Endothelial cell of umbilical vein (primary cell): ENCODE data around the gene FAM53B. TPM values are rescaled to one million over a fixed set of nuclear protein-coding genes. Genes with fewer than 3 reads are reported as not detected.

Experiments
- BruUV-seq: library from RNA; stranded (reverse); fragments of 400-500 nt; replicated peaks from 2 replicates; lab custom pipeline; 2021; lab: Mats Ljungman, UMichigan
- CTCF ChIA-PET: fragments of 300-600, 350-600 bp; sonication (Branson Sonifier 250); formaldehyde crosslinking; loops from one replicate; lab custom pipeline; 2021; ENCODE audit warnings: antibody characterized with exemption, inconsistent platforms; lab: Charles Lee
- POLR2A ChIA-PET: fragments of 300-600, 350-600 bp; sonication (Branson Sonifier 250); formaldehyde crosslinking; loops from one replicate; lab custom pipeline; 2021; ENCODE audit warnings: antibody characterized with exemption, inconsistent platforms; lab: Charles Lee
- DNase-seq: peaks from one replicate; pipeline ENCODE4 v3.0.0-alpha.2; 2011; ENCODE audit warnings: low read depth, low spot score
- FAIRE-seq: peaks from 2 replicates; lab custom pipeline; 2011; peaks lifted over from hg19 to GRCh38; lab: Jason Lieb, UNC
- H2AFZ ChIP-seq: 2 replicates; pipeline ENCODE4 v1.6.0; 2012; ENCODE audit warnings: low read depth, low read length, control low read depth, inconsistent platforms
- H3K27ac ChIP-seq: 2 replicates; pipeline ENCODE4 v1.5.1; 2011; ENCODE audit warnings: low read depth, mild to moderate bottlenecking, control low read depth, low read length, moderate library complexity; ENCODE audit not compliant: insufficient read depth
- H3K27me3 ChIP-seq, 2 experiments: 2 replicates each; pipeline versions ENCODE4 v1.6.0 to v1.6.1; 2011; ENCODE audit warnings: low read length in 2 of 2, mixed read lengths in 1 of 2; ENCODE audit not compliant: control insufficient read depth in 2 of 2, insufficient read depth in 2 of 2
- H3K36me3 ChIP-seq, 2 experiments: 2 replicates in 1 of 2; 3 replicates in 1 of 2; pipeline ENCODE4 v1.5.1; 2011; ENCODE audit warnings: low read length in 2 of 2, mild to moderate bottlenecking in 1 of 2, moderate library complexity in 1 of 2; ENCODE audit not compliant: control insufficient read depth in 2 of 2, insufficient read depth in 2 of 2; ENCODE audit errors: extremely low read depth in 1 of 2
- H3K4me1 ChIP-seq: 3 replicates; pipeline ENCODE4 v1.5.1; 2011; ENCODE audit warnings: mild to moderate bottlenecking, low read length; ENCODE audit not compliant: control insufficient read depth, insufficient read depth; ENCODE audit errors: extremely low read depth
- H3K4me2 ChIP-seq: 2 replicates; pipeline ENCODE4 v1.6.1; 2011; ENCODE audit warnings: low read length, control low read depth, mixed read lengths; ENCODE audit not compliant: insufficient read depth
- H3K4me3 ChIP-seq, 3 experiments: fragments of 200-600 bp in 1 of 3; sonication (generic), shearing (Covaris generic) in 1 of 3; replicated peaks in 1 of 3; 2 replicates each; pipeline ENCODE4 v1.5.1; 2011 to 2016; ENCODE audit warnings: control low read depth in 3 of 3, low read length in 3 of 3, mild to moderate bottlenecking in 2 of 3, inconsistent platforms in 1 of 3, low read depth in 1 of 3, moderate library complexity in 1 of 3; ENCODE audit not compliant: insufficient read depth in 1 of 3
- H3K79me2 ChIP-seq: 2 replicates; pipeline ENCODE4 v1.6.0; 2012; ENCODE audit warnings: low read length, inconsistent platforms; ENCODE audit not compliant: control insufficient read depth, insufficient read depth
- H3K9ac ChIP-seq: replicated peaks from 2 replicates; pipeline ENCODE3; 2011; ENCODE audit warnings: low read length, control low read depth; ENCODE audit not compliant: insufficient read depth; ENCODE audit errors: extremely low read depth
- H3K9me1 ChIP-seq: replicated peaks from 3 replicates; pipeline ENCODE4 v1.6.0; 2011; ENCODE audit warnings: mild to moderate bottlenecking, low read length; ENCODE audit not compliant: control insufficient read depth, insufficient read depth; ENCODE audit errors: extremely low read depth
- H3K9me3 ChIP-seq: replicated peaks from 2 replicates; pipeline ENCODE4 v1.5.1; 2012; ENCODE audit warnings: low read length, inconsistent platforms; ENCODE audit not compliant: control insufficient read depth, insufficient read depth
- H4K20me1 ChIP-seq: replicated peaks from 2 replicates; pipeline ENCODE3; 2011; ENCODE audit warnings: mild to moderate bottlenecking, low read length; ENCODE audit not compliant: control insufficient read depth, insufficient read depth; ENCODE audit errors: extremely low read depth
- EZH2 ChIP-seq: IDR thresholded peaks from 2 replicates; pipeline ENCODE4 v1.6.1; 2012; ENCODE audit warnings: borderline replicate concordance, low read depth, mild to moderate bottlenecking, moderate library complexity, low read length, inconsistent platforms; ENCODE audit not compliant: severe bottlenecking
- FOS ChIP-seq: IDR thresholded peaks from 2 replicates; pipeline ENCODE4 v1.6.1; 2011; ENCODE audit warnings: mild to moderate bottlenecking, low read length, moderate library complexity, borderline replicate concordance; ENCODE audit not compliant: insufficient read depth
- GATA2 ChIP-seq: IDR thresholded peaks from 2 replicates; pipeline ENCODE4 v1.7.0; 2011; ENCODE audit warnings: low read depth, mild to moderate bottlenecking, moderate library complexity, mixed read lengths, low read length; ENCODE audit not compliant: insufficient read length, insufficient read depth
- JUN ChIP-seq: IDR thresholded peaks from 2 replicates; pipeline ENCODE4 v1.6.1; 2011; ENCODE audit warnings: borderline replicate concordance, low read depth; ENCODE audit not compliant: insufficient read length, insufficient read depth
- MYC ChIP-seq: IDR thresholded peaks from one replicate; pipeline ENCODE4 v1.6.1; 2011; ENCODE audit warnings: mild to moderate bottlenecking, low read depth, low read length
- POLR2AphosphoS5 ChIP-seq: IDR thresholded peaks from 2 replicates; pipeline ENCODE4 v1.6.1; 2012; ENCODE audit warnings: low read depth, mild to moderate bottlenecking, control low read depth, low read length, moderate library complexity; ENCODE audit not compliant: insufficient read depth
- dilution Hi-C: fragments of 300-500 bp; cut with MboI; formaldehyde crosslinking; loops from one replicate; pipeline ENCODE4 v1.15.0; 2019; ENCODE audit warnings: low sequenced_read_pairs; ENCODE audit not compliant: extremely low pct_ligation_motif_present
- intact Hi-C: fragments of 100-400 bp; cut with micrococcal nuclease; formaldehyde crosslinking; loops from one replicate; pipeline ENCODE4 v1.10.0; 2022
- polyA plus RNA-seq, 4 experiments: library from polyadenylated mRNA; depleted of rRNA in 3 of 4; stranded (reverse) in 3 of 4; unstranded in 1 of 4; fragments of >200 nt; gene quantifications; 2 replicates each; pipeline versions ENCODE4 v1.2.1 to v1.2.3, GENCODE V29; 2011 to 2012; ENCODE audit warnings: missing spikeins in 1 of 4
- total RNA-seq: library from RNA; stranded (reverse); gene quantifications from 2 replicates; pipeline ENCODE4 v1.2.3, GENCODE V29; 2021
- TF ChIP-seq, protein P1 (sequence below), 2 donors: IDR thresholded peaks; 1 replicate in 1 of 2; 2 replicates in 1 of 2; pipeline ENCODE4 v1.5.1; 2011; ENCODE audit warnings: low read length in 2 of 2, mild to moderate bottlenecking in 2 of 2, moderate library complexity in 2 of 2, control low read depth in 1 of 2, inconsistent platforms in 1 of 2, low read depth in 1 of 2; ENCODE audit not compliant: insufficient read depth in 1 of 2; ENCODE audit errors: extremely low read depth in 1 of 2
- TF ChIP-seq, protein P2 (sequence below): IDR thresholded peaks from 2 replicates; pipeline ENCODE4 v1.6.1; 2011; ENCODE audit not compliant: insufficient read depth, insufficient read length

FAM53B gene
- total and polyA plus RNA-seq, 2 donors (not counting 3 experiments of a cell fraction or from before 2014, with no cell fraction given), result 8.5 to 21.1 TPM

DNA sequence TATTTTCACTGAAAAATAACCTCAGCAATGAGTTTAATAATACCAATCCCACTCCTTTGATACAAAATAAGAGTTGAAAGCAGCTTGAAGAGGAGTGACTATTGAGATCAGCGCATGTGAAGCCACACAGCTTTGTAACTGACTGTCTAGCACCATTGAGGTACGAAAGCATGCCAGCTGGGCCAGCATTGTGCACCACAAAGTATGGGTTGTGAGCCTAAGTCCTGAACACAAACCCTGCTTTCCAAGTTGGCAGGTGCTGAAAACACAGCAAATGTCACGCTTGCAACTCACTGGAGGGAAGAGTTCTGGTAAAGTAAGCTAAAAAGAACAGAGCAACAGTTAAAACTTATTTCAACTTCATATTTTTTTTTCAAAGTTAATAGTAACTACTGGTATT is 4.0 kb upstream of the FAM53B start:
- intact Hi-C loops, result loop anchor here (5.0 kb wide), 1 partner anchor 346 kb away; no protein-coding TSS in a partner anchor
- no peaks in the 10 kb centered on the region for H3K27me3 ChIP-seq
- H3K27ac ChIP-seq, result no peak overlapping the region
- no peak for TF ChIP-seq POLR2AphosphoS5
- TF ChIP-seq, protein P1, sequence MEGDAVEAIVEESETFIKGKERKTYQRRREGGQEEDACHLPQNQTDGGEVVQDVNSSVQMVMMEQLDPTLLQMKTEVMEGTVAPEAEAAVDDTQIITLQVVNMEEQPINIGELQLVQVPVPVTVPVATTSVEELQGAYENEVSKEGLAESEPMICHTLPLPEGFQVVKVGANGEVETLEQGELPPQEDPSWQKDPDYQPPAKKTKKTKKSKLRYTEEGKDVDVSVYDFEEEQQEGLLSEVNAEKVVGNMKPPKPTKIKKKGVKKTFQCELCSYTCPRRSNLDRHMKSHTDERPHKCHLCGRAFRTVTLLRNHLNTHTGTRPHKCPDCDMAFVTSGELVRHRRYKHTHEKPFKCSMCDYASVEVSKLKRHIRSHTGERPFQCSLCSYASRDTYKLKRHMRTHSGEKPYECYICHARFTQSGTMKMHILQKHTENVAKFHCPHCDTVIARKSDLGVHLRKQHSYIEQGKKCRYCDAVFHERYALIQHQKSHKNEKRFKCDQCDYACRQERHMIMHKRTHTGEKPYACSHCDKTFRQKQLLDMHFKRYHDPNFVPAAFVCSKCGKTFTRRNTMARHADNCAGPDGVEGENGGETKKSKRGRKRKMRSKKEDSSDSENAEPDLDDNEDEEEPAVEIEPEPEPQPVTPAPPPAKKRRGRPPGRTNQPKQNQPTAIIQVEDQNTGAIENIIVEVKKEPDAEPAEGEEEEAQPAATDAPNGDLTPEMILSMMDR (IDR thresholded peaks at IDR 0.05; ENCODE audit: extremely low read depth in 1 of 2, insufficient read depth in 1 of 2, low read depth in 1 of 2, low read length in 2 of 2), result no peak
- TF ChIP-seq EZH2, result no peak
- TF ChIP-seq FOS, result no peak
- no peak overlapping the region for H3K9ac ChIP-seq
- no peak overlapping the region for H3K4me3 ChIP-seq
- H3K79me2 ChIP-seq, result no peaks in the 10 kb centered on the region
- DNase-seq, result no peak
- ChIA-PET CTCF (interaction anchor here (1.6 to 6.8 kb wide), 4 partner anchors 13 to 217 kb away, joined by 4 to 218 read pairs (median 48); no protein-coding TSS in a partner anchor), POLR2A (no interaction called here)
- dilution Hi-C loops, result no loop called here
- no peak overlapping the region for H3K4me2 ChIP-seq
- H3K9me1 ChIP-seq, result no peaks in the 10 kb centered on the region
- no peaks in the 10 kb centered on the region for H3K9me3 ChIP-seq
- no peak overlapping the region for H2AFZ ChIP-seq
- H4K20me1 ChIP-seq, result no peaks in the 10 kb centered on the region
- H3K36me3 ChIP-seq, result no peaks in the 10 kb centered on the region
- no peak for FAIRE-seq
- BruUV-seq, result no TSS peak
- peaks cover 9% of the 10 kb centered on the region for H3K4me1 ChIP-seq

DNA sequence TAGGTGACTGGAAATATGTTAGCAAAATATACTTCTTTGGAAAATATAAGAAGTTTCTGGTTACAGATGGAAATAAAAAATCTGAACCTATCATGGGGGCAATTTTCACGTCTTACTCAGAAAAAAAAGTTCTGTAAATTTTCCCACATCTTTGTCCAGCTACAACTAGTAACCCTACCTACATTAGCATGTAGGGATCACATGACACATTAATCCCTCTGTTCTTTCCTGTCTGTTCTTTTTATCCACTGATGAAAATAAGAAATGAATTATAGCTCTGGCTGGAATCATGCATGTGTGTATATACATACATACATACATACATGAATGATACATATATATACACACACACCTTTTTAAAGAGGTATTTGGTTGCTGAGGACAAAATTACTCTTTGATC is 3.6 kb upstream of the FAM53B start:
- TF ChIP-seq GATA2, result no peak
- TF ChIP-seq, protein P2, sequence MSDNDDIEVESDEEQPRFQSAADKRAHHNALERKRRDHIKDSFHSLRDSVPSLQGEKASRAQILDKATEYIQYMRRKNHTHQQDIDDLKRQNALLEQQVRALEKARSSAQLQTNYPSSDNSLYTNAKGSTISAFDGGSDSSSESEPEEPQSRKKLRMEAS, result no peak
- no peak for TF ChIP-seq EZH2
- TF ChIP-seq MYC, result no peak
- no peak for TF ChIP-seq JUN
- TF ChIP-seq, protein P1 (IDR thresholded peaks at IDR 0.05; ENCODE audit: extremely low read depth in 1 of 2, insufficient read depth in 1 of 2, low read depth in 1 of 2, low read length in 2 of 2), result no peak
- no peak for TF ChIP-seq FOS
- no peak for TF ChIP-seq POLR2AphosphoS5
- H3K9me1 ChIP-seq, result no peaks in the 10 kb centered on the region
- FAIRE-seq (no peak), DNase-seq (no peak)
- CTCF ChIA-PET, result interaction anchor here (0.7 to 6.8 kb wide), 7 partner anchors 14 to 217 kb away, joined by 3 to 218 read pairs (median 5); no protein-coding TSS in a partner anchor
- no peaks in the 10 kb centered on the region for H3K79me2 ChIP-seq
- dilution Hi-C loops (no loop called here), intact Hi-C loops (loop anchor here (5.0 kb wide), 1 partner anchor 345 kb away; no protein-coding TSS in a partner anchor)
- no peak overlapping the region for H3K27ac ChIP-seq
- no peak overlapping the region for H3K4me3 ChIP-seq
- no peaks in the 10 kb centered on the region for H4K20me1 ChIP-seq
- no peaks in the 10 kb centered on the region for H3K36me3 ChIP-seq
- H2AFZ ChIP-seq, result no peak overlapping the region
- H3K9me3 ChIP-seq, result no peaks in the 10 kb centered on the region
- H3K27me3 ChIP-seq, result no peaks in the 10 kb centered on the region
- BruUV-seq, result no TSS peak
- H3K4me1 ChIP-seq, result peaks cover 9% of the 10 kb centered on the region
- H3K4me2 ChIP-seq, result no peak overlapping the region
- no peak overlapping the region for H3K9ac ChIP-seq
- POLR2A ChIA-PET, result no interaction called here
